AG08395 (cell line): ENCODE measurements around the gene PROSER3.
"Not testable (repeated sequence)": the region's sequence is repeated elsewhere in the genome, so short reads cannot be mapped to it uniquely, and the experiment has no call there.

ENCODE experiments used
- DNase-seq: peaks from one replicate; pipeline ENCODE4 v3.0.0; 2012; ENCODE audit warnings: mixed read lengths, low spot score

The PROSER3 gene

GRCh38 chr19:35722897-35723296 lies 35.1 kb upstream of the PROSER3 start:
- no peak for DNase-seq

- no peak for DNase-seq
Measured at GRCh38 chr19:35723671-35724070, 34.3 kb upstream of the PROSER3 start.

GRCh38 chr19:35724132-35724531 lies 33.8 kb upstream of the PROSER3 start:
- DNase-seq, result not testable (repeated sequence)

GRCh38 chr19:35724560-35724959 lies 33.4 kb upstream of the PROSER3 start:
- DNase-seq, result no peak

- DNase-seq, result no peak
Measured at GRCh38 chr19:35725216-35725861, 32.6 kb upstream of the PROSER3 start.

GRCh38 chr19:35727053-35727955 lies 30.7 kb upstream of the PROSER3 start:
- DNase-seq, result no peak

- no peak for DNase-seq
Measured at GRCh38 chr19:35727956-35728706, 29.8 kb upstream of the PROSER3 start.

GRCh38 chr19:35729021-35729420 lies 29.0 kb upstream of the PROSER3 start:
- DNase-seq, result no peak

- no peak for DNase-seq
Measured at GRCh38 chr19:35729763-35730162, 28.2 kb upstream of the PROSER3 start.

- DNase-seq, result no peak
Measured at GRCh38 chr19:35730326-35730725, 27.6 kb upstream of the PROSER3 start.

- no peak for DNase-seq
Measured at GRCh38 chr19:35731353-35731752, 26.6 kb upstream of the PROSER3 start.

GRCh38 chr19:35731779-35732405 lies 26.1 kb upstream of the PROSER3 start:
- no peak for DNase-seq

- DNase-seq, result no peak
Measured at GRCh38 chr19:35732540-35733179, 25.3 kb upstream of the PROSER3 start.

GRCh38 chr19:35733180-35734125 lies 24.5 kb upstream of the PROSER3 start:
- no peak for DNase-seq

GRCh38 chr19:35734273-35734672 lies 23.7 kb upstream of the PROSER3 start:
- DNase-seq, result no peak

GRCh38 chr19:35734889-35735288 lies 23.1 kb upstream of the PROSER3 start:
- DNase-seq, result no peak

- no peak for DNase-seq
Measured at GRCh38 chr19:35736913-35737886, 20.8 kb upstream of the PROSER3 start.

GRCh38 chr19:35738021-35738886 lies 19.7 kb upstream of the PROSER3 start:
- no peak for DNase-seq
